Activated B cell treated with CpG ODN at 0.5 μM for 24 hours (primary cell): ENCODE data around the gene CDC42BPA. TPM values are rescaled to one million over a fixed set of nuclear protein-coding genes. Genes with fewer than 3 reads are reported as not detected.
"Not testable (repeated sequence)": the region's sequence is repeated elsewhere in the genome, so short reads cannot be mapped to it uniquely, and the experiment has no call there.

Experiments
- ATAC-seq: fragments of 200-7000 bp; cut with Tn5 transposase; one replicate; pipeline ENCODE4 v1.10.0; 2021; ENCODE audit warnings: low read depth, mild to moderate bottlenecking, moderate library complexity
- CTCF ChIA-PET: fragments of 350-600 bp; sonication (Branson Sonifier 250); formaldehyde crosslinking; loops from one replicate; lab custom pipeline; 2021; ENCODE audit warnings: antibody characterized with exemption; lab: Charles Lee
- POLR2A ChIA-PET: fragments of 350-600 bp; sonication (Branson Sonifier 250); formaldehyde crosslinking; loops from one replicate; lab custom pipeline; 2021; ENCODE audit warnings: antibody characterized with exemption; lab: Charles Lee
- DNase-seq: peaks from one replicate; pipeline ENCODE4 v3.0.0; 2022
- H3K27ac Mint-ChIP-seq: one replicate; pipeline ENCODE4 v1.8.0; 2020; ENCODE audit warnings: mixed read lengths
- H3K27me3 Mint-ChIP-seq: one replicate; pipeline ENCODE4 v1.8.0; 2021; ENCODE audit warnings: mixed read lengths
- H3K36me3 Mint-ChIP-seq: one replicate; pipeline ENCODE4 v1.8.0; 2021; ENCODE audit warnings: low read depth, mixed read lengths
- H3K4me1 Mint-ChIP-seq: one replicate; pipeline ENCODE4 v1.8.0; 2021; ENCODE audit warnings: mixed read lengths
- H3K4me3 Mint-ChIP-seq: one replicate; pipeline ENCODE4 v1.8.0; 2020; ENCODE audit warnings: mild to moderate bottlenecking, mixed read lengths
- H3K9me3 Mint-ChIP-seq: one replicate; pipeline ENCODE4 v1.8.0; 2020; ENCODE audit warnings: mixed read lengths
- CTCF ChIP-seq: fragments of 200-600 bp; IDR thresholded peaks from one replicate; pipeline ENCODE4 v1.8.0; 2022; ENCODE audit warnings: antibody characterized with exemption, mild to moderate bottlenecking
- intact Hi-C: fragments of 100-400 bp; cut with micrococcal nuclease; formaldehyde crosslinking; loops from one replicate; pipeline ENCODE4 v1.15.1; 2024
- total RNA-seq: library from RNA; stranded (reverse); gene quantifications from 2 replicates; pipeline ENCODE4 v1.2.3, GENCODE V29; 2022

The CDC42BPA gene
- total RNA-seq, 1 donor from 2014 or later, result 0.29 TPM

GRCh38 chr1:227155004-227155403 is 163.3 kb downstream of the CDC42BPA start:
- TF ChIP-seq CTCF, result no peak
- ChIA-PET CTCF (no interaction called here), POLR2A (no interaction called here)
- H3K36me3 Mint-ChIP-seq, result no peaks in the 10 kb centered on the region
- ATAC-seq (no peak), DNase-seq (no peak)
- intact Hi-C loops, result no loop called here
- H3K27me3 Mint-ChIP-seq, result no peaks in the 10 kb centered on the region
- no peaks in the 10 kb centered on the region for H3K9me3 Mint-ChIP-seq
- H3K27ac Mint-ChIP-seq, result no peak overlapping the region
- H3K4me1 Mint-ChIP-seq, result no peaks in the 10 kb centered on the region
- no peak overlapping the region for H3K4me3 Mint-ChIP-seq

- Mint-ChIP-seq H3K9me3 (no peaks in the 10 kb centered on the region), H3K27me3 (no peaks in the 10 kb centered on the region), H3K4me3 (no peak overlapping the region), H3K27ac (no peak overlapping the region), H3K4me1 (no peaks in the 10 kb centered on the region), H3K36me3 (no peaks in the 10 kb centered on the region)
- ChIA-PET CTCF (no interaction called here), POLR2A (no interaction called here)
- DNase-seq (no peak), ATAC-seq (no peak)
- intact Hi-C loops, result no loop called here
- no peak for TF ChIP-seq CTCF
Observed at GRCh38 chr1:227152525-227152924, 165.8 kb downstream of the CDC42BPA start.

GRCh38 chr1:227140376-227140775 is 177.9 kb downstream of the CDC42BPA start:
- ChIA-PET CTCF (no interaction called here), POLR2A (no interaction called here)
- Mint-ChIP-seq H3K4me3 (no peak overlapping the region), H3K9me3 (no peaks in the 10 kb centered on the region), H3K27ac (no peak overlapping the region), H3K27me3 (no peaks in the 10 kb centered on the region), H3K4me1 (no peaks in the 10 kb centered on the region), H3K36me3 (no peaks in the 10 kb centered on the region)
- ATAC-seq (no peak), DNase-seq (no peak)
- intact Hi-C loops, result no loop called here
- TF ChIP-seq CTCF, result no peak

GRCh38 chr1:227136210-227136820 is 182.0 kb downstream of the CDC42BPA start:
- H3K36me3 Mint-ChIP-seq, result no peaks in the 10 kb centered on the region
- TF ChIP-seq CTCF, result no peak
- H3K27me3 Mint-ChIP-seq, result no peaks in the 10 kb centered on the region
- POLR2A ChIA-PET, result no interaction called here
- intact Hi-C loops, result no loop called here
- H3K27ac Mint-ChIP-seq, result no peak overlapping the region
- CTCF ChIA-PET, result no interaction called here
- H3K9me3 Mint-ChIP-seq, result no peaks in the 10 kb centered on the region
- H3K4me3 Mint-ChIP-seq, result no peak overlapping the region
- no peak for DNase-seq
- ATAC-seq, result no peak
- H3K4me1 Mint-ChIP-seq, result no peaks in the 10 kb centered on the region

GRCh38 chr1:227134686-227135314 is 183.5 kb downstream of the CDC42BPA start:
- intact Hi-C loops, result no loop called here
- Mint-ChIP-seq H3K36me3 (no peaks in the 10 kb centered on the region), H3K9me3 (no peaks in the 10 kb centered on the region), H3K27me3 (no peaks in the 10 kb centered on the region), H3K4me3 (no peak overlapping the region), H3K27ac (no peak overlapping the region), H3K4me1 (no peaks in the 10 kb centered on the region)
- CTCF ChIA-PET, result no interaction called here
- POLR2A ChIA-PET, result no interaction called here
- ATAC-seq (no peak), DNase-seq (no peak)
- no peak for TF ChIP-seq CTCF

- H3K9me3 Mint-ChIP-seq, POLR2A ChIA-PET, H3K36me3 Mint-ChIP-seq, H3K27me3 Mint-ChIP-seq, H3K4me1 Mint-ChIP-seq, CTCF ChIA-PET, H3K4me3 Mint-ChIP-seq, DNase-seq, intact Hi-C loops, H3K27ac Mint-ChIP-seq, ATAC-seq: not testable (repeated sequence)
Observed at GRCh38 chr1:227132695-227133094, 185.6 kb downstream of the CDC42BPA start.
